HEK293 (cell line): Measurements from ENCODE around the gene ZNF117.

Experiments used
- ZBTB17 ChIP-seq: fragments of 450-650 bp; formaldehyde crosslinking; IDR thresholded peaks from 2 replicates; pipeline ENCODE4 v1.5.1; 2016; ENCODE audit warnings: missing biosample characterization, missing genetic modification characterization
- ZNF211 ChIP-seq: fragments of 450-650 bp; formaldehyde crosslinking; IDR thresholded peaks from 2 replicates; pipeline ENCODE4 v1.5.1; 2016; ENCODE audit warnings: low read depth, missing biosample characterization, missing genetic modification characterization
- ZNF404 ChIP-seq: fragments of 450-650 bp; formaldehyde crosslinking; IDR thresholded peaks from 2 replicates; pipeline ENCODE4 v1.5.1; 2017; ENCODE audit warnings: missing biosample characterization, missing genetic modification characterization
- ZNF518A ChIP-seq: fragments of 450-650 bp; formaldehyde crosslinking; conservative IDR thresholded peaks from 2 replicates; pipeline ENCODE4 v1.5.1; 2016; ENCODE audit warnings: low read depth, missing biosample characterization, missing genetic modification characterization
- ZNF776 ChIP-seq: fragments of 450-650 bp; formaldehyde crosslinking; IDR thresholded peaks from 2 replicates; pipeline ENCODE4 v1.5.0; 2017; ENCODE audit warnings: missing biosample characterization, missing genetic modification characterization, borderline replicate concordance
- TF ChIP-seq, protein P1 (sequence below): fragments of 450-650 bp; formaldehyde crosslinking; IDR thresholded peaks from 2 replicates; pipeline ENCODE4 v1.5.1; 2016; ENCODE audit warnings: missing biosample characterization, missing genetic modification characterization
- TF ChIP-seq, protein P2 (sequence below): fragments of 450-650 bp; formaldehyde crosslinking; IDR thresholded peaks from 2 replicates; pipeline ENCODE4; 2016; ENCODE audit warnings: missing biosample characterization, missing genetic modification characterization
- TF ChIP-seq, protein P3 (sequence below): sonication (generic); formaldehyde crosslinking; IDR thresholded peaks from 2 replicates; pipeline ENCODE4 v1.8.1; 2022; ENCODE audit warnings: mild to moderate bottlenecking, moderate library complexity, missing genetic modification reagents
- TF ChIP-seq, protein P4 (sequence below): fragments of 450-650 bp; formaldehyde crosslinking; IDR thresholded peaks from 2 replicates; pipeline ENCODE4 v1.5.1; 2017; ENCODE audit warnings: missing biosample characterization, missing genetic modification characterization

DNA sequence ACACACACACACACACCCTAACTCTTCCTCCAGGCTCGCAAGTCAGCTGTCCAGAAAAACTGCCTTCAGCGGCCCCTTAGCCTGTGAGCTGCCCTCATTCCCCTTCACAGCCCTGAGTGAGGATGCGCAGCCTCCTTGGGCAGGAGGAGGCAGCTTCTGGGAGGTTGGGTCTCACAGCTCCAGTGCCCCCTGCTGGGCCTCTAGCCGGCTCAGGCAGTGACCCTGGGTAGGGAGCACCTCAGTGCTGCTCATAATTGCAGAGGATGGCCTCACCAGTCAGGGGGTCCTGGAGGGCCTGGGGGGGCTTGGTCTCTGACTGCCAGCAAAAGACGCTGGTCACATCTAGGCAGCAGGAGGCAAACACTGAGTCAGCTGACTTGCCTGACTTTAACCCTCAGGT, 44.1 kb downstream of the ZNF117 start:
- TF ChIP-seq, protein P1, sequence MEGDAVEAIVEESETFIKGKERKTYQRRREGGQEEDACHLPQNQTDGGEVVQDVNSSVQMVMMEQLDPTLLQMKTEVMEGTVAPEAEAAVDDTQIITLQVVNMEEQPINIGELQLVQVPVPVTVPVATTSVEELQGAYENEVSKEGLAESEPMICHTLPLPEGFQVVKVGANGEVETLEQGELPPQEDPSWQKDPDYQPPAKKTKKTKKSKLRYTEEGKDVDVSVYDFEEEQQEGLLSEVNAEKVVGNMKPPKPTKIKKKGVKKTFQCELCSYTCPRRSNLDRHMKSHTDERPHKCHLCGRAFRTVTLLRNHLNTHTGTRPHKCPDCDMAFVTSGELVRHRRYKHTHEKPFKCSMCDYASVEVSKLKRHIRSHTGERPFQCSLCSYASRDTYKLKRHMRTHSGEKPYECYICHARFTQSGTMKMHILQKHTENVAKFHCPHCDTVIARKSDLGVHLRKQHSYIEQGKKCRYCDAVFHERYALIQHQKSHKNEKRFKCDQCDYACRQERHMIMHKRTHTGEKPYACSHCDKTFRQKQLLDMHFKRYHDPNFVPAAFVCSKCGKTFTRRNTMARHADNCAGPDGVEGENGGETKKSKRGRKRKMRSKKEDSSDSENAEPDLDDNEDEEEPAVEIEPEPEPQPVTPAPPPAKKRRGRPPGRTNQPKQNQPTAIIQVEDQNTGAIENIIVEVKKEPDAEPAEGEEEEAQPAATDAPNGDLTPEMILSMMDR (tag by site-specific recombination), result no peak
- TF ChIP-seq, protein P2, sequence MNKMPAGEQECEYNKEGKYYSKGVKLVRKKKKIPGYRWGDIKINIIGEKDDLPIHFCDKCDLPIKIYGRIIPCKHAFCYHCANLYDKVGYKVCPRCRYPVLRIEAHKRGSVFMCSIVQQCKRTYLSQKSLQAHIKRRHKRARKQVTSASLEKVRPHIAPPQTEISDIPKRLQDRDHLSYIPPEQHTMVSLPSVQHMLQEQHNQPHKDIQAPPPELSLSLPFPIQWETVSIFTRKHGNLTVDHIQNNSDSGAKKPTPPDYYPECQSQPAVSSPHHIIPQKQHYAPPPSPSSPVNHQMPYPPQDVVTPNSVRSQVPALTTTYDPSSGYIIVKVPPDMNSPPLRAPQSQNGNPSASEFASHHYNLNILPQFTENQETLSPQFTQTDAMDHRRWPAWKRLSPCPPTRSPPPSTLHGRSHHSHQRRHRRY (tag by site-specific recombination), result no peak
- TF ChIP-seq ZNF518A (tag by site-specific recombination) (no peak), ZNF776 (tag by site-specific recombination) (no peak), ZBTB17 (tag by site-specific recombination) (no peak), ZNF404 (tag by site-specific recombination) (no peak), ZNF211 (no peak)
- TF ChIP-seq, protein P3, sequence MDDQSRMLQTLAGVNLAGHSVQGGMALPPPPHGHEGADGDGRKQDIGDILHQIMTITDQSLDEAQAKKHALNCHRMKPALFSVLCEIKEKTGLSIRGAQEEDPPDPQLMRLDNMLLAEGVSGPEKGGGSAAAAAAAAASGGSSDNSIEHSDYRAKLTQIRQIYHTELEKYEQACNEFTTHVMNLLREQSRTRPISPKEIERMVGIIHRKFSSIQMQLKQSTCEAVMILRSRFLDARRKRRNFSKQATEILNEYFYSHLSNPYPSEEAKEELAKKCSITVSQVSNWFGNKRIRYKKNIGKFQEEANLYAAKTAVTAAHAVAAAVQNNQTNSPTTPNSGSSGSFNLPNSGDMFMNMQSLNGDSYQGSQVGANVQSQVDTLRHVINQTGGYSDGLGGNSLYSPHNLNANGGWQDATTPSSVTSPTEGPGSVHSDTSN, result no peak
- TF ChIP-seq, protein P4, sequence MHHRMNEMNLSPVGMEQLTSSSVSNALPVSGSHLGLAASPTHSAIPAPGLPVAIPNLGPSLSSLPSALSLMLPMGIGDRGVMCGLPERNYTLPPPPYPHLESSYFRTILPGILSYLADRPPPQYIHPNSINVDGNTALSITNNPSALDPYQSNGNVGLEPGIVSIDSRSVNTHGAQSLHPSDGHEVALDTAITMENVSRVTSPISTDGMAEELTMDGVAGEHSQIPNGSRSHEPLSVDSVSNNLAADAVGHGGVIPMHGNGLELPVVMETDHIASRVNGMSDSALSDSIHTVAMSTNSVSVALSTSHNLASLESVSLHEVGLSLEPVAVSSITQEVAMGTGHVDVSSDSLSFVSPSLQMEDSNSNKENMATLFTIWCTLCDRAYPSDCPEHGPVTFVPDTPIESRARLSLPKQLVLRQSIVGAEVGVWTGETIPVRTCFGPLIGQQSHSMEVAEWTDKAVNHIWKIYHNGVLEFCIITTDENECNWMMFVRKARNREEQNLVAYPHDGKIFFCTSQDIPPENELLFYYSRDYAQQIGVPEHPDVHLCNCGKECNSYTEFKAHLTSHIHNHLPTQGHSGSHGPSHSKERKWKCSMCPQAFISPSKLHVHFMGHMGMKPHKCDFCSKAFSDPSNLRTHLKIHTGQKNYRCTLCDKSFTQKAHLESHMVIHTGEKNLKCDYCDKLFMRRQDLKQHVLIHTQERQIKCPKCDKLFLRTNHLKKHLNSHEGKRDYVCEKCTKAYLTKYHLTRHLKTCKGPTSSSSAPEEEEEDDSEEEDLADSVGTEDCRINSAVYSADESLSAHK (tag by site-specific recombination), result no peak
